Measurements from ENCODE around the gene JMJD4.
A peak's percentile ranks its signal among the peaks of the same experiment; 100 is the strongest.

Gene JMJD4, protein sequence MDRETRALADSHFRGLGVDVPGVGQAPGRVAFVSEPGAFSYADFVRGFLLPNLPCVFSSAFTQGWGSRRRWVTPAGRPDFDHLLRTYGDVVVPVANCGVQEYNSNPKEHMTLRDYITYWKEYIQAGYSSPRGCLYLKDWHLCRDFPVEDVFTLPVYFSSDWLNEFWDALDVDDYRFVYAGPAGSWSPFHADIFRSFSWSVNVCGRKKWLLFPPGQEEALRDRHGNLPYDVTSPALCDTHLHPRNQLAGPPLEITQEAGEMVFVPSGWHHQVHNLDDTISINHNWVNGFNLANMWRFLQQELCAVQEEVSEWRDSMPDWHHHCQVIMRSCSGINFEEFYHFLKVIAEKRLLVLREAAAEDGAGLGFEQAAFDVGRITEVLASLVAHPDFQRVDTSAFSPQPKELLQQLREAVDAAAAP

GRCh38 chr1:227734856-227735538 is at the start of gene JMJD4, which contains the start of gene SNAP47:
TSS of gene JMJD4 (minus strand) at chr1:227735302. CDS start at chr1:227735273, 29 bp downstream.
TSS of gene SNAP47 (plus strand) at chr1:227735435. CDS start at chr1:227747737, 12,302 bp downstream.
- peak; percentile 84 to 89 (median 85) for DNase-seq (ENCODE audit: low read depth in 3 of 3)

- no peak for DNase-seq (ENCODE audit: low read depth in 3 of 3)
These were observed 47.1 kb upstream of the JMJD4 start for GRCh38 chr1:227782226-227782625.

- DNase-seq (ENCODE audit: low read depth in 3 of 3) = no peak
These were observed 46.3 kb upstream of the JMJD4 start for GRCh38 chr1:227781314-227781930.

DNA sequence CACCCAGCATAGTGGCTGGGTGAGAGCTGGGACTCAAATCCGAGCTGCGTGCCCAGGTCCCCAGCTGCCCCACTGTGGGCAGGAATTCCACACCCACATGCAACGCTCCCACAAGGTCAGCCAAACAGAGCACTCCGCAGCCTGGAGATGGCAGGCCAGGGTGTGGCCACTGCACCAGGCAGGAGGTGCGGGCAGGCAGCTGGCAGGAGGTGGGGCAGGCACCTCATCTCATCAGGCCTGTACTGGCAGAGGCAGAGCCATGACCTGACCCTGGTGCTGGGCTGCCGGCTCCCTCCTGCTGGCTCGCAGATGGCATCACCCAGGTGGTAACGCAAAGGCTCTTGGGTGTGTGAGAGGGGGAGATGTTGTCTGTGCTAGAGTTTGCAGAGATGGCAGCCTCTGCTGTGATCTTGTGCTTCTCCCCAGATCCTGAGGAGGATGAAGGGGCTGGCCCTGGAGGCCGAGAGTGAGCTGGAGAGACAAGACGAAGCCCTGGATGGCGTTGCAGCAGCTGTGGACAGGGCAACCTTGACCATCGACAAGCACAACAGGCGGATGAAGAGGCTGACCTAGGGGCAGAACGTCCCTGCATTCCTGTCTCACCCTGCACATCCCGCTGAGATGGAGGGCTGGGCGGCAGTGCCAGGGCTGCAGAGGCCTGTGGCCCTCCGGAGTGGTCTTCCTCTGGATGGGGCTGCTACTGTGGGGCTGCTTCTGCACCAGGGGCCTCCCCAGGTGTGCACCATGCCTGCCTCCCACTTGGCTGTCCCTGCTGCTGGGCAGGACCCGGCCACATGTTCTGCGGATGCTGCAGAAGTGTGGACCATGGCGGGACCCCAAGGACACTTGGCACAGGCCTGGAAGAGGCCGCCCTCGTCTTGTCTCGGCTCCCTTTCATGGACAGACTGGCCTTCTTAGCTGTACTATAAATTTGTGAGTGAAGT is 45.3 kb upstream of the JMJD4 start:
- no peak for DNase-seq (ENCODE audit: low read depth in 3 of 3)

- DNase-seq (ENCODE audit: low read depth in 3 of 3) = no peak
These were observed 44.6 kb upstream of the JMJD4 start for GRCh38 chr1:227779685-227780084.

DNA sequence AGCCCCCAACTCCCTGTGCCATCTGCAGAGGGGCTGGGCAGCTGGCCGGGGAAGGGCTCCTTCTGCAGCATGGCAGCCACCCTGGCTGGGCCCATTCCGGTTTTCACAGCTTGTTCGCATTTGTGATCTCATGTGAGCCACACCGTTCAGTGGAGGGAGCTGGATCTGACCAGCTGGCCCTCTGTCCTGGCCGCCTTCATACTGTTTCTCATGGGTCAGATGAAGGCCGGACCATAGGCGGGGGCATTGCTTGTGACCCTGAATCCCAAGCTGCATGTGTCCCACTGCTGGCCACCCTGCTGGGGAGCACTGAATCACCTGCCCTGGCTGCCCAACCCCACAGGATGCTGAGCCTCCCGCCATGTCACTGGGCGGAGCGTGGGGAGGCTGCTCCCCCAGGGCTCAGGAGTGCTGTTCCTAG is 43.9 kb upstream of the JMJD4 start:
- DNase-seq (ENCODE audit: low read depth in 3 of 3) = no peak

- DNase-seq (ENCODE audit: low read depth in 3 of 3) = no peak
These were observed 43.4 kb upstream of the JMJD4 start for GRCh38 chr1:227778401-227778947.

DNA sequence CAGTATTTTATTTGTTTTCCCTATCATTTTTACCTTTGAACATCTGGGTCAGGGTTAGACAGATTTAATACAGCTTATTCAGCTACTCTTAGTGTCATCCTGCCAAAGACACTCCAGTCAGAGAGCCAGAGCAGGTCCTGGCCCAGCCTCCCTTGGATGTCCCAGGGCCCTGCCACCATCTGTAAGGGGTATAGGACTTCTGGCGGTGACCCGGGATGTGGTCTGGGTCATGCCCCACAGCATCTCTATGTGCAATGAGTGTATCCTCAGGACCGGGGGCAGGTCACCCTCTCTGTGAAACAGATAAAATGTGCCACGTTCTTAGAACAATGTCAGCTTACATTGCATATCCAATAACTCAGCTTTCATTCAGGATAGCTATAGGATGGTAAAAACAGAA is 42.5 kb upstream of the JMJD4 start:
- no peak for DNase-seq (ENCODE audit: low read depth in 3 of 3)

DNA sequence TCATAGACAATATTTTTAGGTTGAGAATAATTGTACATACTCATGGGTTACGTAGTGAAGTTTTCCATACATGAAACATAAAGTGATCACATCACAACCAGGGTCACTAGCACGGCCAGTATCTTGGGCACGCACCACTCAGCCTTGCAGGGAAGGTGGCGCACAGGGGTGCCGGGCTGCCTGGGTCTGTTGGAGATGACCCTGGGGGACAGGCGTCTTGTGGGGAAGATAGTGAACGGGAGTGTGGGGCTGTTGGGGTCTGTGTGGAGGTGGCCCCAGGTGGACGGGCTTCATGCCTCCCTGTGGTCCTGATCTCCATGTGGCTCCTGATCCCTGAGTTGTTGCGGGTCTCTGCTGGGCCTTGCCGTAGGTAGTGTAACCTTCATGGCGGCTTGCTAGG is 42.1 kb upstream of the JMJD4 start:
- DNase-seq (ENCODE audit: low read depth in 3 of 3) = no peak

- DNase-seq (ENCODE audit: low read depth in 3 of 3) = no peak
These were observed 41.2 kb upstream of the JMJD4 start for GRCh38 chr1:227776331-227776771.

- no peak for DNase-seq (ENCODE audit: low read depth in 3 of 3)
These were observed 40.7 kb upstream of the JMJD4 start for GRCh38 chr1:227775841-227776240.

GRCh38 chr1:227774821-227775661 is 39.9 kb upstream of the JMJD4 start:
- no peak for DNase-seq (ENCODE audit: low read depth in 3 of 3)

DNA sequence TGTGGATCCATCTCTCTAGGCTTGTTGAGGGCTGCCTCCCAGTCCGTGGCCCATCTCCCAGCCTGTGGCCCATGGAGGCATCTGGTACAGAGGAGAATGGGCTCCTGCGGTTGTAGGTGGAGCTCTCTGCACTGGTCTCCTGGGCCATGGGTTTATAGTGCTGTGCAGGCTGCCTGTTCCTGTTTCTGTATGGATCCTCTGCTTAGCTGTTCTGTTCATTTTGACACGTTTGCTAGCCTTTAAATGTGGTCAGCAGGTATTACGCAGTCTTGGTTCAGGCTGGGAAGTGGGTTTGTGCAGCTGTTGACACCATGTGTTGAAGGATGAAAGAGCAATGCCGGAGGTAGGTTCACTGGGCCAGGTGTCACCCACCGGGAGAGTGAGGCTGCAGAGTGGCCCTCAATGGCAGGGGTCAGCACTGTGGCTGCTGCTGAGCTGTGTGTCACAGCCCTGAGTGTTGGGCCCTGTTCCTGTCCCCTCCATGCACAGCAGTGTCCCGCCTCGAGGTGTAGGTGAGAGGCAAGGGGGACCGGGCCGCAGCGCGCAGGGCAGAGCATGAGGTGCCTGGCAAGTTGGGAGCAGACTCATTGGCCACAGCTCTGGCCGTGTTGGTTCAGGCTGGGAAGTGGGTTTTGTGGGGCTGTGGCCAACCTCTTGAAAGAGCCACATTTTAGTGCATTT is 39.1 kb upstream of the JMJD4 start:
- DNase-seq (ENCODE audit: low read depth in 3 of 3) = no peak

GRCh38 chr1:227773558-227773957 is 38.5 kb upstream of the JMJD4 start:
- DNase-seq (ENCODE audit: low read depth in 3 of 3) = no peak

DNA sequence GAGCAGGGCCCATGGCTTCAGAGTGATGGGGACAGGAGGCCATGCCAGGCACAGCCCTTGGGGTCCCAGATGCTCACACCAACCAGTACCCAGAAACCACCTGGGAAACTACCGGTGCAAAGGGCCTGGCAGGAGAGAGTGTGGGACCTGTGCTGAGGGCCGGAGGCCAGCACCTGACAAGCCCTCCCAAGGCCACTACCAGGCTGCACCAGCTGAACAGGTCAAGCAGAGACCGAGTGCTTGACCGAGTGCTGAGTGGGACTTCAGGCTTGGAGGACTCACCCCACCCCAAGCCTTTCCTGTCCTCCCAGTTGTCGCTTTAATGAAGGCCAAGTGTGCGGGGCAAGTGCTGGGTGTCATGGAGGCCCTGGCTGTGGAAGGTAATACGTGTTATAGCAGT is 36.7 kb upstream of the JMJD4 start:
- no peak for DNase-seq (ENCODE audit: low read depth in 3 of 3)

DNA sequence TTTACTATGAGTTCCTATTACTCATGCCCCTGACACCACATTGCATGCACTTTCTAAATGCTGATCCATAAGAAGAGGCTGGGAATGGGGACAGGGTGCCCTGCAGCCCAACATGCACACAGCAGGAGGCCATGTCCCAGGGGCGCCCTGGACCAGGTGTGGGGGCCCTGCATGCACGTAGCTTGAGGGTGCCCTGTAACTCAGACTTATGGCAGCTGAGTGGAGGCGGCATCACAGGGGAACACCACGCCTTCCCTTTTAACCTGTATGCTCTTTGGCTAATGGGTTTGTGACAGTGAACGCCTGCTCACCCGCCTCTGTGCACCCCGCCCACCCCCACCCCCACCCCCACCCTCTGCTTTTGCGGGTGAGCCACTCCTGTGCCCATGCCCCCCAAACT is 36.2 kb upstream of the JMJD4 start:
- no peak for DNase-seq (ENCODE audit: low read depth in 3 of 3)

DNA sequence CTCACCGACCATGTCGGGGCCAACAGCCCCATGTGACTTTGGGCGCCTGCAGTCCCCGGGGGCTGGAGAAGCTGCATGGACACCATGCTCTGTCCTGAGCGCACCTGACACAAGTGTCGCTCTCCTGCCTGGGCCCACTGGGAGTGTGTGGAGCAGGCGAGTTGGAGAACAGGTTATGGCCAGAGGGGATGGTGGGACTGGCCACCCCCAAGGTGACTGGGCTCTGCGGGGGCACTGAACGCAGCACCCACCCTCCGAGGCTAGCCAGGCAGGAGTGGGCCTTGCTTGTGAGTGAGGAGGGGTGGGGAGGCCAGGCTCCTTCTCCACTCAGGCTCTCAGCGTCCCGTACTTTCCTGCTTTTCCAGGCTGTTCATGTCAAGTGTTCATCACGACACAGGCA is 35.7 kb upstream of the JMJD4 start:
- DNase-seq (ENCODE audit: low read depth in 3 of 3) = no peak

GRCh38 chr1:227769936-227770494 is 34.9 kb upstream of the JMJD4 start:
- no peak for DNase-seq (ENCODE audit: low read depth in 3 of 3)
